Thymus (tissue), 11 donors: ENCODE measurements around the gene XXYLT1. TPM values are rescaled to one million over a fixed set of nuclear protein-coding genes. Genes with fewer than 3 reads are reported as not detected.

Experiments
- DNase-seq, 9 donors: peaks; one replicate each; pipeline ENCODE4 v3.0.0-alpha.2; 2013; ENCODE audit warnings: low spot score in 9 of 9, low read depth in 6 of 9, missing footprints in 1 of 9
- H3K27ac ChIP-seq, 2 donors: one replicate each; pipeline ENCODE4 v1.5.1; 2013; ENCODE audit warnings: control low read depth in 1 of 2, low read depth in 1 of 2, low read length in 1 of 2, mild to moderate bottlenecking in 1 of 2, moderate library complexity in 1 of 2
- H3K27me3 ChIP-seq, 2 donors: one replicate each; pipeline ENCODE4 v1.5.1; 2013; ENCODE audit warnings: low read length in 1 of 2; ENCODE audit not compliant: control insufficient read depth in 2 of 2, insufficient read depth in 1 of 2
- H3K36me3 ChIP-seq, 2 donors: one replicate each; pipeline ENCODE4 v1.5.1; 2013; ENCODE audit warnings: low read length in 1 of 2, mild to moderate bottlenecking in 1 of 2, moderate library complexity in 1 of 2; ENCODE audit not compliant: control insufficient read depth in 2 of 2, insufficient read depth in 2 of 2
- H3K4me1 ChIP-seq, 2 donors: one replicate each; pipeline ENCODE4 v1.5.1; 2013; ENCODE audit warnings: low read length in 2 of 2; ENCODE audit not compliant: control insufficient read depth in 2 of 2, insufficient read depth in 2 of 2
- H3K4me3 ChIP-seq, 2 donors: one replicate each; pipeline ENCODE4 v1.5.1; 2013; ENCODE audit warnings: low read length in 2 of 2, control low read depth in 1 of 2, mild to moderate bottlenecking in 1 of 2
- H3K9me3 ChIP-seq, 2 donors: one replicate each; pipeline ENCODE4 v1.5.1; 2013; ENCODE audit warnings: low read length in 1 of 2, mild to moderate bottlenecking in 1 of 2; ENCODE audit not compliant: control insufficient read depth in 2 of 2, insufficient read depth in 1 of 2
- WGBS: extraction: QIAGEN DNeasy Blood & Tissue Kit; methylation state at CpG from one replicate; pipeline ENCODE4 v1.1.7; 2013; 5-methylcytosine and 5-hydroxymethylcytosine counted together
- polyA plus RNA-seq: library from polyadenylated mRNA; stranded (reverse); fragments of 200-250 nt; gene quantifications from one replicate; pipeline ENCODE4 v1.2.3, GENCODE V29; 2013
- total RNA-seq: library from RNA; stranded (reverse); fragments of 120-200 nt; gene quantifications from one replicate; pipeline ENCODE4 v1.2.4, GENCODE V29; 2013
- donor health status: healthy.

The XXYLT1 gene
- total and polyA plus RNA-seq, 2 donors, result 5.8 to 12.3 TPM

DNA sequence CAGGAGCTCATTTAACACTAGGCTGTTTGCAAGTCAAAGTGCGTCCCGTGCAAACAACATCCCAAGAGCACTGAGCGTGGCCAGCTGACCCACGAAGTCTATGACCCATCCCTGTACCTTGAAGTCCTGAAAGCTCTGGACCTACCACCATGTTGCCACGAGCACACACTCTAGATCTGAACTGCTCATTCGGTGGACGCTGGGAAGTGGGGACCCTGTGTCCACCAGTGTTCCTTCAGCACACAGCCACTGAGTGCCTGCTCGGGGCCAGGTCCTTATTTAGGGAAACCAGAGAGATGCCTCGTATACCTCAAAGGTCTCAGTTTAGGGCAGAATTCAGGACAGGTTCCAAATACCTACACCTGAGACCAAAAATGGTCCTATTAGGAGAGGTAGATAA is 236.9 kb downstream of the XXYLT1 start:
- no peaks in the 10 kb centered on the region for H3K36me3 ChIP-seq
- H3K27me3 ChIP-seq, result no peaks in the 10 kb centered on the region
- DNase-seq, result no peak
- H3K4me3 ChIP-seq, result no peak overlapping the region
- H3K27ac ChIP-seq, result no peak overlapping the region
- WGBS, result 77% methylated on average over 9 of the region's 9 CpGs
- no peaks in the 10 kb centered on the region for H3K9me3 ChIP-seq
- H3K4me1 ChIP-seq, result peaks cover 0 to 15% of the 10 kb centered on the region in 2 donors

DNA sequence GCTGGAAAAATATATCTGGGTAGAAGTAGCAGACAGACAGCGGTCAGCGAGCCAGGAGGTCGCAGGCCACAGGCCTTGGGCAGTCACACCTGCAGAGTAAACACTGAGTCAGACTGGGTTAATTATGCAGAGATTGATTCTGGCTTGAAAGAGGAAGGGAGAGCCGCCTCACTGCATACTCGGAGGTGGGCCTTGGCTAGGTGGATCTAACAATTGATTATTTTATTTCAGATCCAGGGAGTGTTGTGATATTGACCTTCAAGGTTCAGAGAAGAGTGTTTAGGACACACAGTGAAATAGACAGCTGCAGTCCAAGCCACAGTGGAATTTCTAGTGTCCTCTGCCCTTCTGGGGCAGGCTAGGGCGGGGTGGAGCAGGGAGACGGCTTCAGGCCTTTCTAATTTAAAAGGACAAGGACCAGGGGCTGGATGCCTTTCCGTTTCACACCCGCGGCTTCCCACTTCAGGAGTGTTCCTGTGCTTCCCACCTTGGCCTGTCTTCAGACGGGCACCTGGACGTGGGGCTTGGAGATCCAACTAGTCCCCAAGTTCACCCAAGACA is 237.3 kb downstream of the XXYLT1 start:
- Histone ChIP-seq H3K27ac (no peak overlapping the region), H3K4me3 (no peak overlapping the region)
- WGBS, result 85% methylated on average over 12 of the region's 12 CpGs

GRCh38 chr3:195032955-195033354 is 238.0 kb downstream of the XXYLT1 start:
- no peak overlapping the region for H3K27ac ChIP-seq
- WGBS, result 95% methylated on average over 10 of the region's 10 CpGs
- peaks cover 0 to 14% of the 10 kb centered on the region in 2 donors for H3K4me1 ChIP-seq
- H3K27me3 ChIP-seq, result no peaks in the 10 kb centered on the region
- no peak for DNase-seq
- H3K4me3 ChIP-seq, result no peak overlapping the region
- H3K36me3 ChIP-seq, result no peaks in the 10 kb centered on the region
- no peaks in the 10 kb centered on the region for H3K9me3 ChIP-seq

More for the DNA sequence above, 237.3 kb downstream of the XXYLT1 start:
- peaks cover 0 to 14% of the 10 kb centered on the region in 2 donors for H3K4me1 ChIP-seq
- no peaks in the 10 kb centered on the region for H3K27me3 ChIP-seq
- no peak for DNase-seq
- no peaks in the 10 kb centered on the region for H3K9me3 ChIP-seq
- H3K36me3 ChIP-seq, result no peaks in the 10 kb centered on the region

- Histone ChIP-seq H3K9me3 (no peaks in the 10 kb centered on the region), H3K27me3 (no peaks in the 10 kb centered on the region), H3K4me3 (no peak overlapping the region), H3K36me3 (no peaks in the 10 kb centered on the region), H3K4me1 (peaks cover 0 to 14% of the 10 kb centered on the region in 2 donors), H3K27ac (no peak overlapping the region)
- 86% methylated on average over 12 of the region's 12 CpGs for WGBS
- no peak for DNase-seq
These were observed 238.7 kb downstream of the XXYLT1 start for GRCh38 chr3:195032106-195032759.

DNA sequence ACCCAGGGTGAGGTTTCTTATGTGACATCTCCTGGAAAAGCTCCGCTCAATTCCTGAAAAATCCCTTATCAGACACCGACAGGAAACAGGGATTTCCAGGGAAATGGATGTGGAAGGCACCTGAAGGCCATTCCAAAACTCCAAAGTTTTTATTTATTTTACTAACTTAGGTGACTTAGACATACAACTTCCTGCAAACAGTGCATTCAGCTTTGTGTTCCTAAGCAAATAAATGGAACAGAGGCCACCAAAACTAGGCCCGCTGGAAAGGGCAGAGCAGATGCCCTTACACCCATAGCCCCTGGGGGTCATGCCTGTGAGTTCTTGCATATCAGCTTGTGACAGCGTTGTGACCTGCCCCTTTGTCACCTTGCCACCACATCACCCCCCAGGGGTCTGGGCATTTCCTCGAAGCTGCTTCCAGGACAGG is 239.4 kb downstream of the XXYLT1 start:
- no peaks in the 10 kb centered on the region for H3K27me3 ChIP-seq
- DNase-seq, result no peak
- no peak overlapping the region for H3K4me3 ChIP-seq
- H3K36me3 ChIP-seq, result no peaks in the 10 kb centered on the region
- peak overlapping the region in 1 of 2 donors; percentile 59 for H3K27ac ChIP-seq
- H3K9me3 ChIP-seq, result no peaks in the 10 kb centered on the region
- WGBS, result 96% methylated on average over 5 of the region's 5 CpGs
- peaks cover 0 to 14% of the 10 kb centered on the region in 2 donors for H3K4me1 ChIP-seq

DNA sequence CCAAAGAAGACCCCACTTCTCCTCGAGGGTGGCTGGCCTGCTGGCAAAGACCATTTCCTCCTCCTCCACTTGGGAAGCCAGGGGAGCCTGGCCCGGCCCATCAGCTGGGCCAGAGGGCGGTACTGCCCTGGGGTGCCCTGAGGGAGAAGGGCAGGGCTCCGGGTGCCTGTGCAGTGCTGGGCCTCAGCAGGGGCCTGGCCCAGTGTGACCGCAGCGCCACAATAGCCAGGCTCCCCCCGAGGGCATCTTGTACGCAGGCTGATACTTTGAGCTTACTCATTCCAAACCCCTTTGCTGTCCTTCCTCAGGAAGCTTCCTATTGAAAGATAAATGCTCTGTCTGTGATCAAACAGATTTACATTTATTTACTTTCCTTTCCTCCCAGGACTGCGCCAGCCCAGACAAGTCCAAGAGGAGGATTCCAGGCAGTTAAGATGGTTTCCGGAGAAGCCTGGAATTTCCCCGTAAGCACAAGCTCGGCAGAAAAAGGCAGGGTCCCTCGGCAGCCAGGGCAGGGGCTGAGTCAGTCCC is 240.1 kb downstream of the XXYLT1 start:
- WGBS, result 82% methylated on average over 13 of the region's 13 CpGs
- Histone ChIP-seq H3K4me1 (peaks cover 0 to 14% of the 10 kb centered on the region in 2 donors), H3K27me3 (no peaks in the 10 kb centered on the region), H3K27ac (peak overlapping the region; percentile 33 to 59), H3K9me3 (no peaks in the 10 kb centered on the region), H3K4me3 (no peak overlapping the region), H3K36me3 (no peaks in the 10 kb centered on the region)
- no peak for DNase-seq

- no peaks in the 10 kb centered on the region for H3K9me3 ChIP-seq
- no peak overlapping the region for H3K27ac ChIP-seq
- H3K27me3 ChIP-seq, result no peaks in the 10 kb centered on the region
- DNase-seq, result no peak
- 95% methylated on average over 8 of the region's 8 CpGs for WGBS
- no peak overlapping the region for H3K4me3 ChIP-seq
- peaks cover 0 to 14% of the 10 kb centered on the region in 2 donors for H3K4me1 ChIP-seq
- no peaks in the 10 kb centered on the region for H3K36me3 ChIP-seq
These were observed 241.9 kb downstream of the XXYLT1 start for GRCh38 chr3:195028877-195029606.

- Histone ChIP-seq H3K36me3 (no peaks in the 10 kb centered on the region), H3K4me1 (peaks cover 0 to 3% of the 10 kb centered on the region in 2 donors), H3K27ac (no peak overlapping the region), H3K4me3 (no peak overlapping the region), H3K27me3 (no peaks in the 10 kb centered on the region), H3K9me3 (no peaks in the 10 kb centered on the region)
- DNase-seq, result no peak
- 97% methylated on average over 4 of the region's 4 CpGs for WGBS
These were observed 245.1 kb downstream of the XXYLT1 start for GRCh38 chr3:195025884-195026200.
